Central memory CD8-positive, alpha-beta T cell (primary cell): ENCODE data around the gene PSORS1C2.
"Not testable (repeated sequence)": the region's sequence is repeated elsewhere in the genome, so short reads cannot be mapped to it uniquely, and the experiment has no call there.

ENCODE experiments used
- ATAC-seq: fragments of 150-1000 bp; cut with Tn5 transposase; replicated peaks from 2 replicates; pipeline ENCODE4 v1.10.0; 2022; ENCODE audit warnings: mild to moderate bottlenecking, moderate FRiP score, moderate number of reproducible peaks; ENCODE audit not compliant: poor library complexity, severe bottlenecking; ENCODE audit errors: extremely low read depth
- DNase-seq, 2 donors: peaks; one replicate each; pipeline ENCODE4 v3.0.0; 2021; ENCODE audit warnings: low spot score in 2 of 2
- H3K27ac Mint-ChIP-seq: one replicate; pipeline ENCODE4 v1.8.0; 2022; ENCODE audit warnings: low read depth, mild to moderate bottlenecking, moderate library complexity, mixed read lengths
- H3K27me3 Mint-ChIP-seq: one replicate; pipeline ENCODE4 v1.8.0; 2022; ENCODE audit warnings: mixed read lengths
- H3K36me3 Mint-ChIP-seq: one replicate; pipeline ENCODE4 v1.8.0; 2022; ENCODE audit warnings: mild to moderate bottlenecking, moderate library complexity, mixed read lengths; ENCODE audit not compliant: insufficient read depth
- H3K4me1 Mint-ChIP-seq: one replicate; pipeline ENCODE4 v1.8.0; 2022; ENCODE audit warnings: mixed read lengths
- H3K4me3 Mint-ChIP-seq: one replicate; pipeline ENCODE4 v1.8.0; 2022; ENCODE audit warnings: mild to moderate bottlenecking, moderate library complexity, mixed read lengths
- H3K9me3 Mint-ChIP-seq: one replicate; pipeline ENCODE4 v1.8.0; 2022; ENCODE audit warnings: mixed read lengths

The PSORS1C2 gene

GRCh38 chr6:31138982-31139381, at the start of gene PSORS1C2:
PSORS1C2 (minus strand) TSS chr6:31139066; CDS start chr6:31139026, 40 bp downstream.
- Mint-ChIP-seq H3K4me1 (peaks cover 7% of the 10 kb centered on the region), H3K27ac (no peak within 1 kb of the TSS), H3K36me3 (peaks cover 11% of the 10 kb centered on the region), H3K9me3 (no peaks in the 10 kb centered on the region), H3K27me3 (no peaks in the 10 kb centered on the region), H3K4me3 (no peak within 1 kb of the TSS)
- ATAC-seq = no peak
- no peak for DNase-seq

GRCh38 chr6:31187780-31188194, 48.9 kb upstream of the PSORS1C2 start:
- no peak overlapping the region for H3K27ac Mint-ChIP-seq
- ATAC-seq (no peak), DNase-seq (no peak)
- H3K4me1 Mint-ChIP-seq = peaks cover 6% of the 10 kb centered on the region
- no peak overlapping the region for H3K4me3 Mint-ChIP-seq
- H3K36me3 Mint-ChIP-seq = peaks cover 5% of the 10 kb centered on the region
- H3K27me3 Mint-ChIP-seq = no peaks in the 10 kb centered on the region
- no peaks in the 10 kb centered on the region for H3K9me3 Mint-ChIP-seq

GRCh38 chr6:31186052-31186734, 47.3 kb upstream of the PSORS1C2 start:
- Mint-ChIP-seq H3K27me3 (no peaks in the 10 kb centered on the region), H3K27ac (no peak overlapping the region), H3K4me1 (peaks cover 6% of the 10 kb centered on the region), H3K4me3 (no peak overlapping the region), H3K36me3 (peaks cover 2% of the 10 kb centered on the region), H3K9me3 (no peaks in the 10 kb centered on the region)
- no peak for ATAC-seq
- DNase-seq = no peak

- H3K9me3 Mint-ChIP-seq, H3K36me3 Mint-ChIP-seq, H3K4me3 Mint-ChIP-seq, DNase-seq, ATAC-seq, H3K4me1 Mint-ChIP-seq, H3K27me3 Mint-ChIP-seq, H3K27ac Mint-ChIP-seq: not testable (repeated sequence)
Observed at GRCh38 chr6:31185695-31186051, 46.8 kb upstream of the PSORS1C2 start.

GRCh38 chr6:31183859-31184258, 45.0 kb upstream of the PSORS1C2 start:
- ATAC-seq, H3K4me3 Mint-ChIP-seq, H3K9me3 Mint-ChIP-seq, DNase-seq, H3K27ac Mint-ChIP-seq, H3K36me3 Mint-ChIP-seq, H3K27me3 Mint-ChIP-seq: not testable (repeated sequence)
- peaks cover 20% of the 10 kb centered on the region for H3K4me1 Mint-ChIP-seq

- H3K27me3 Mint-ChIP-seq, H3K9me3 Mint-ChIP-seq, ATAC-seq, H3K27ac Mint-ChIP-seq, H3K36me3 Mint-ChIP-seq, H3K4me3 Mint-ChIP-seq, DNase-seq: not testable (repeated sequence)
- H3K4me1 Mint-ChIP-seq = peaks cover 25% of the 10 kb centered on the region
Observed at GRCh38 chr6:31183287-31183686, 44.4 kb upstream of the PSORS1C2 start.

- H3K36me3 Mint-ChIP-seq = peaks cover 2% of the 10 kb centered on the region
- peak; percentile 89 for ATAC-seq
- peak in 1 of 2 donors; percentile 64 for DNase-seq
- H3K27ac Mint-ChIP-seq = peak overlapping the region; percentile 65
- H3K4me3 Mint-ChIP-seq = peak overlapping the region; percentile 84
- no peaks in the 10 kb centered on the region for H3K9me3 Mint-ChIP-seq
- H3K4me1 Mint-ChIP-seq = peaks cover 33% of the 10 kb centered on the region
- no peaks in the 10 kb centered on the region for H3K27me3 Mint-ChIP-seq
Observed at GRCh38 chr6:31180500-31180899, 41.6 kb upstream of the PSORS1C2 start.

GRCh38 chr6:31179896-31180295, 41.0 kb upstream of the PSORS1C2 start:
- H3K27ac Mint-ChIP-seq = peak overlapping the region; percentile 65
- ATAC-seq = no peak
- peaks cover 2% of the 10 kb centered on the region for H3K36me3 Mint-ChIP-seq
- peak overlapping the region; percentile 84 for H3K4me3 Mint-ChIP-seq
- no peak for DNase-seq
- H3K27me3 Mint-ChIP-seq = no peaks in the 10 kb centered on the region
- no peaks in the 10 kb centered on the region for H3K9me3 Mint-ChIP-seq
- H3K4me1 Mint-ChIP-seq = peaks cover 32% of the 10 kb centered on the region

GRCh38 chr6:31179042-31179386, 40.1 kb upstream of the PSORS1C2 start:
- Mint-ChIP-seq H3K27ac (no peak overlapping the region), H3K4me3 (no peak overlapping the region), H3K36me3 (peaks cover 2% of the 10 kb centered on the region), H3K4me1 (peaks cover 32% of the 10 kb centered on the region), H3K27me3 (no peaks in the 10 kb centered on the region), H3K9me3 (no peaks in the 10 kb centered on the region)
- no peak for DNase-seq
- no peak for ATAC-seq

- H3K4me3 Mint-ChIP-seq = no peak overlapping the region
- DNase-seq (no peak), ATAC-seq (no peak)
- H3K27me3 Mint-ChIP-seq = no peaks in the 10 kb centered on the region
- H3K9me3 Mint-ChIP-seq = no peaks in the 10 kb centered on the region
- H3K4me1 Mint-ChIP-seq = peaks cover 32% of the 10 kb centered on the region
- H3K27ac Mint-ChIP-seq = no peak overlapping the region
- H3K36me3 Mint-ChIP-seq = peaks cover 2% of the 10 kb centered on the region
Observed at GRCh38 chr6:31178143-31179041, 39.5 kb upstream of the PSORS1C2 start.

- Mint-ChIP-seq H3K4me3 (no peak overlapping the region), H3K27me3 (no peaks in the 10 kb centered on the region), H3K4me1 (peaks cover 32% of the 10 kb centered on the region), H3K9me3 (no peaks in the 10 kb centered on the region), H3K27ac (peak overlapping the region; percentile 4), H3K36me3 (peaks cover 2% of the 10 kb centered on the region)
- DNase-seq (no peak), ATAC-seq (peak; percentile 70)
Observed at GRCh38 chr6:31175971-31176370, 37.1 kb upstream of the PSORS1C2 start.

GRCh38 chr6:31174378-31174777, 35.5 kb upstream of the PSORS1C2 start:
- no peak overlapping the region for H3K27ac Mint-ChIP-seq
- peaks cover 2% of the 10 kb centered on the region for H3K36me3 Mint-ChIP-seq
- peaks cover 23% of the 10 kb centered on the region for H3K4me1 Mint-ChIP-seq
- ATAC-seq (no peak), DNase-seq (no peak)
- H3K27me3 Mint-ChIP-seq = no peaks in the 10 kb centered on the region
- H3K9me3 Mint-ChIP-seq = no peaks in the 10 kb centered on the region
- no peak overlapping the region for H3K4me3 Mint-ChIP-seq

GRCh38 chr6:31173406-31173805, 34.5 kb upstream of the PSORS1C2 start:
- Mint-ChIP-seq H3K4me3 (no peak overlapping the region), H3K36me3 (peaks cover 2% of the 10 kb centered on the region), H3K4me1 (peaks cover 13% of the 10 kb centered on the region), H3K27ac (no peak overlapping the region), H3K27me3 (no peaks in the 10 kb centered on the region), H3K9me3 (no peaks in the 10 kb centered on the region)
- DNase-seq (no peak), ATAC-seq (no peak)
